NCI-H128 (cell line): ENCODE results near the gene ZEB2.
"Not testable (repeated sequence)": the region's sequence is repeated elsewhere in the genome, so short reads cannot be mapped to it uniquely, and the experiment has no call there.

ENCODE experiments used
- DNase-seq: peaks from one replicate; lab custom pipeline; 2025; ENCODE audit not compliant: unreplicated experiment; lab: John Stamatoyannopoulos, UW

The ZEB2 gene

DNA sequence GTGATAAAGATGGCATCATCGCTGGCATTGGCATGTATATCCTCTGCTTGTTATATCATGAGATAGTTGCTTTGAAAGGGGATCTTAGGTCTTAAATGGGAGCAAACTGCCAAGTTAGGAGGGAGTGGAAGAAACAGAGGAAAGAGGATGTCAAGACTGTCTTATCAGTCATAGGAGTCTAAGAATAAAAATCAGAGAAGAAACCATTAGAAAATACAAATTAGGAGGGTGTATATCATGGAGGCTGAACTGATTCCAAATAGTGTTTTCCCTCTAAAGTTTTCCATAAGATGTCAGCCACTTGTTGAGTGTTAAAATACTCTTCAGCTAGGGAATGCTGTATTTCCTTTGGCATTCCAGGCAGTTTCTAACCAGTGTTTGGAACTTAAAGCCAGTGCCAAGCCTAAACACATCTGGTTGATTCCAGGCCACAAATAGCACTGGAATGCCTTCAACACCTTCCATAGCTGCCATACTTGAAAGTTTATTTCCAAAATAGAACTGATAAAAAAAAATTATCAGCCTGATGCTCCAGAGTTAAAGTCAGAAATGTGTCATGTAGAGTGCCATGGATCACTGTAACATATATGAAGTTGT is 129.4 kb downstream of the ZEB2 start:
- no peak for DNase-seq

DNA sequence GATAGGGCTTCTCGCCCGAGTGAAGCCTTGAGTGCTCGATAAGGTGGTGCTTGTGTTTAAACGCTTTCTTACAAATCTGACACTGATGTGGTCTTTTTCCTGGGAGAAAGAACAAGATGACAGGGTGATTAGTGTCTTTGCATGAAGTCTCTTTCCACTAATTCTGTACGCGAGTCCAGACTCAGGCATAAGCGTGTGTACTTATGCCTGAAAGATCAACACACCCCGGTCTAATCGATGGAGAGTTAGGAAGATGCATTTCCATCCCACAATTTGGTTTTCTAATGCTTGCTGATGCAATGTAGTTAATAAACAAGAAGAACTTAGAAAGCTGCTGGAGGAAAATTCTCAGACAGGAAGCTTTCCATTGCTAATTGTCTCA is 130.0 kb downstream of the ZEB2 start:
- no peak for DNase-seq

DNA sequence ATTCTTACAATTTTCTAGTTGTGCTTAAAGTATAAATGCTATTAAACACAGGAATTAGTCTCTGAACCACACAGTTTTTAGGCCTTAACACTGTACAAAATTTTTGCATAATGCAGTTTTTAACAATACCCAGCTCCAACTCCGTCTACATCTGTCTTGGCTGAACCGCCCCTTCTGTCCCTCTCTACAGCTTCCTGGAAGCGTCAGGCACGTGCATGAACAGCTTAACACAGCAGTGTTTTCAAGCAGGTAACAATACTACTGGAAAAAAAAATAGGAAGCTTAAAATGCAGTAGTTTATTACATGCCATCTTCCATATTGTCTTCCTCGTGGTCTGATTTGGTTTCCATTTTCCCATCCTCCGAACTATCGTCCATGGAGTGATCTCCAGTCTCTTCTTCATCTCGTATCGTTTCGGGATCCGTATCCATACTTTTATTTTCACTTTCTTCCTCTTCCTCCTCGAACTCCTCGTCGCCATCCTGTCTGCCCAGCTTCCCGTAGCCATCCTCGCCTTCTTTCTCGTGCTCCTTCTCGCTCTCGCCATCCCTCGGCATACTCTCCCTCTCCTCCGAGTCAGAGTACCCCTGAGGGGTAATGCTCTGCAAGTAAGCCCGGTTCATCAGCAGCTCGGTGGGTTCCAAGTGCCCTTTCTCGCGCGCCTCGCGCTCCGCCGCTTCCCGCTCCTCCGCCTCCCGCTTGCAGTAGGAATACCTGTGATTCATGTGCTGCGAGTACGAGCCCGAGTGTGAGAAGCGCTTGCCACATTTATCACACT is 130.6 kb downstream of the ZEB2 start:
- DNase-seq, result no peak

DNA sequence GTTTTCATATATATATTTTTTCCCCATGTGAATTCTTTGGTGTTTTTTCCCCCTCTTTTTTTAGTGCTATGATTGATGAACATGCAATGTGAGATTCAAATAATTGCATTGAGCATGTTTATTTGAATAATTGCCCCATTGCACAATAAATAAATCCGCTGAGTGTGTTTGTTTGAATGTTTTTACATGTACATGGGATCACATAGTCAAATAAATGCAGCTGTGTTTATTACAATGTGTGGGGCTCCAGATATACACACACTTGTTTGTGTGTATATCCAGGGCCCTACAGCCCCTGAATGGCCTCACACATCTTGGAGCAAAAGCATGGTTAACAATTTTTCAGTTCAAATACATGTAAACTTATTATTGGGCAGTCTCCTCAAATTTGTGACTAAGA is 134.5 kb downstream of the ZEB2 start:
- DNase-seq, result no peak

DNA sequence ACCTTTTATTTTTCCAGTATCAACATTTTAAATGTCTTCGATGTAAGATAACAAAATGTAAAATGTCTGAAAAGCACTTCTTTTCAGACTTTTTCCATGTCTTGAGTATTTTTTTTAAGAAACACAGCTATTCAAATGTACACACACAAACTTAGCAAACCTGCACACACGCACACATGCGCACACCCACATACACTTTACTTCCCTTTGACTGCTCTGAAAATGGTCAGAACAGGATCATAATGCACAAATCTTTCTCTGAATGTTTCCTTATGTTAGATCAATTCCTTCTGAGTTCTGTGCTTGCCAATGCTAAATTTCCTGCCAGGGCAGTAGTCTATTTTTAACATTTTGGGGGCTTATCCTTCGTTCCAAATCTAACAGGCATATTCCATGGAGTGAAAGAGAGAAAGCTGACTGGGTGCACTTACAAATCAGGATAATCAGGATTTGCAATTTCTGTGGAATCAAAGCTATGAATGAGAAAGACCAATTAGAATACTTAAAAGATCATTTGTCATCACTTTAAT is 136.3 kb downstream of the ZEB2 start:
- DNase-seq, result no peak

DNA sequence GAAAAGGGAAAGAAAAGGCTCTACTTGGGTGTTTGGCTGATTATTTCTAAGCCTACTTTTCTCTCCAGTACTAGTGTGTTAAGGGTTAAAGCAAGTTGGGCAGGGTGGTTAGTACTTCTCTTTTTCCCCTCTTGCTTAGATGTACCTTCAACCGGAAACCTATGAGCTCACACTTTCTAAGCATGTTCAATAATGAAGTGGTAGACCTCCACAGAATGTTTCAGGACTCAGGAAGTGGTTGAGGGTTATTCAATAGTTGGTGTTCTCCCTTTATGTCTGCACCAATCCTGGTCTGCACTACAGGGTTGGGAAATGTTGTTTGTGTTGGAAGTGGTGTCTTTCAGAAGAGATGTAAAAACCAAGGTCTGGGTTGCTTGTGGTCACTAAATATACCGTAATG is 137.1 kb downstream of the ZEB2 start:
- DNase-seq, result no peak

DNA sequence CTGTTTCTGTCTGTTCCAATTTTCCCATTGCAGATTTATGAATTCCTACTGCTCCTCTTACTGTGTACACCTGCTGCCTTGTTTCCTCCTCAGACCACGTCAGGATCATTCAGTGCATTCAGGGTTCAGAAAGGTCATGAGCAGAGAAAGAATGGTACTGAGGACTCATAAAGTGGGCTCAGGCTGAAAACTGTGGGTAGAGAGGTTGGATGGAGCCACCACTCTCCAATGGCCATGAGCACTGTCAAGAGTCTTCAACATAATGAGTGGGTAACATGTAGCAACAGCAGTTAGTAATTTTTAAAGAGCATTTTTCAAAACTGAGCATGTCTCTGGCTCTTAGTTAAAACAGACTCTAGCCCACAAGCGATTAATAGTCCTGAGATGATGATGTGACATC is 138.2 kb downstream of the ZEB2 start:
- no peak for DNase-seq

DNA sequence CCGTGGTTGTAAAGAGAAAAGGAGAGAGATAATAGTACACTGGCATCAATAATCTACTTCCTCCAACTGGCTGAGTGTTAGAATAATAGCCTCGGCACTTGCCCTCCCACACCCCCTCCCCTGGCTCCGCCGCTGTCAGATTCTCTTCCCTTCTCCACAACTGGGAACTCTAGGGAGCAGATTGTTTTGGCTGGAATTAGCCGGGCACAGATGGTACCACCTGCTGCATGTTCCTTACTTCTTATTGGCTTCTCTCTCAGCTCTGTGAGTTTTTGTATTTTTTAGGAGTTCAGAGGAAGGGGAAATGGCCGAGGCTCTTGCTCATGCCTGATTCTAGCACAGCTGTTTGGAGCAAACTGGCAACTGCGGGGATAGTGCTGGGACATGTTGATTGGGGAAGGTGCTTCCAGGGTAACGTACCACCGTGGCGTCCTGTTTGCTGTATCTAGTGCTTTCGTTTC is 140.0 kb downstream of the ZEB2 start:
- DNase-seq, result no peak

DNA sequence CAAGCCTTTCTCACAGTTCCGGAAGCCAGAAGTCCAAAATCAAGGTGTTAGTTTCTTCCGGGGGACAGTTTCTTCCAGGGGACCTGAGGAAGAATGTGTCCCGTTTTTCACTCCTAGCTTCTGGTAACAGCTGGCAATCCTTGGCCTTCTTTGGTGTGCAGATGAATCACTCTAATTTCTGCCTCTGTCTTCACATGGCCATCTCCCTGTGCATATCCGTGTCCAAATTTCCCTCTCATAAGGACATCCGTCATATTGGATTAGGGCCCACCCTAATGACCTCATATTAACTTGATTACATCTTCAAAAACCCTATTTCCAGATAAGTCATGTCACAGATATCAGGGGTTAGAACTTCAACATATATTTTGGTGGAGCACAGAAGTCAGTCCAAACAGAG is 141.4 kb downstream of the ZEB2 start:
- DNase-seq, result no peak

DNA sequence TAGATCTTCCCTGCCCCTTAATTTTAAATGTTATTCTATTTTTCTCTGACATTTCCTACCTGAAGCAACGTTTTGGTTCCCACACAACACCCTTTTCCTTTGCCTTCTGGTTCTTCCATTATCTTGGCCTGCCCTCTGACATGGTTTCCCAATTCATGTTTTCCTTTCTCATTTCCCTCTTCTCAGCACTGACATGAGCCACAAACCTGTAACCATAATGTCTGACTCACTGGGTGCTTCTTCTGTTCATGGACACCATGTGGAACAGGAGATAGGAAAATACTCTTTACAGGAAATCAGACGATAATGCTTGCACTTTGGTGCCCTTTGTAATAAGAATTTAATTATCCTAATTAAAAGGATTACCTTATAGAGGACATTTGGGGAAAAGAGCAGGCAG is 142.0 kb downstream of the ZEB2 start:
- no peak for DNase-seq

DNA sequence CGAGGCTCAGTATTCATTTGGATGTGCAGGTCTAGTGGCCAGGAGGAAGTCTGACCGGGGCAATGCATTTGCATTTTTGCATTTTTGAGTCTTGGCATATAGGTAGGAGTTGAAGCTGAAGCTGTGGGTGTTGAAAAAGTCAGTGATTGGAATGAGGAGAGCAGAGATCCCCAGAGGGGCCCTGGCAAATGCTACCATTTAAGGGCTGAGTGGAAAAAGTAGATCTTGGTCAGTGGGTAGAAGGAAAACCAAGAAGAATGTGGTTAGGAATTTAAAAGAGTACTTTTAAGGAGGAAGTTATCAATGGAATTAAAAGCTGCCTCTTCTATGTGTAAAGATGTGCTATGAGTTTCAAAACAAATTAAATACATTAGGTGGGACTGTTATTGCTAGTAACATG is 143.0 kb downstream of the ZEB2 start:
- DNase-seq, result no peak

DNA sequence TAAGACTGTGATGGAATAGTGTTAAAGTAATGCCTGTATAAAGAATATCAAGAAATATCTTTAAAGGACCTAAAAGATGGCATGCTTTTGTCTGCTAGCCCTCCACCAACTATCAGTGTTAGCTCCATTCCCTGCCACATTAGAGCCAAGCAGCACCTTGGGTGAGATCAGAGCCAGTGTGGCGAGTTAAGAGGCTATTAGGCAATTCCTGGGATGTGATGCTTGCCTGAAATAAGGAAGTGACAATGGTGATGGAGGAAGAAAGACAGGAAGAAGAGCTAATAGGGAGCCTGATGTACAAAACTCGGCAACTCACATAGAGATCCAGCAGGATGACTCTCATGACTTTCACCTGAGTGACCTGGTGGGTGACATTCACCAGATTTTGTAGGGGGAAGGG is 143.5 kb downstream of the ZEB2 start:
- no peak for DNase-seq

DNA sequence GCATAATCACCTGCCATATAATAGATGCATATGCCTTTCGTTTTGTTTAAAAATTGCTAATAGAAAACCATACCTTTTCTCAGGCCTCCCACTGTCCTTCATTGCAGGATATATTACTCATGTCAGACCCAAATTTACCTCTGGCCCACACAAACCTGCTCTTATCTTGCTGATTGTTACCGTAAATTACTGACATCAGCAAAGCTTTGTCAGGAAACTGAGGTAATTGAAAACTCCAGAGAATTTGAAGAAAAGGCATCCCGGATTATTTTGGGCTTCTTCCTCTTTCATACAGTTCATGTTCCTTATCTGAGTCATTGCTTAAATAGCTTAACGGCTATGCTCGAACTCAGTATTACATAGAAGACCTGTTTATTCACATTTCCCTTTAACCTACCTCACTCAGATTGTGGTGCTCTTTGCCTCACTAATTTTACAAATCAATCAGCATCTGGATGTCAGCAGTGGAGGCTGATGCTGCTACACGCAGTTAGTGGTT is 145.7 kb downstream of the ZEB2 start:
- DNase-seq, result no peak

DNA sequence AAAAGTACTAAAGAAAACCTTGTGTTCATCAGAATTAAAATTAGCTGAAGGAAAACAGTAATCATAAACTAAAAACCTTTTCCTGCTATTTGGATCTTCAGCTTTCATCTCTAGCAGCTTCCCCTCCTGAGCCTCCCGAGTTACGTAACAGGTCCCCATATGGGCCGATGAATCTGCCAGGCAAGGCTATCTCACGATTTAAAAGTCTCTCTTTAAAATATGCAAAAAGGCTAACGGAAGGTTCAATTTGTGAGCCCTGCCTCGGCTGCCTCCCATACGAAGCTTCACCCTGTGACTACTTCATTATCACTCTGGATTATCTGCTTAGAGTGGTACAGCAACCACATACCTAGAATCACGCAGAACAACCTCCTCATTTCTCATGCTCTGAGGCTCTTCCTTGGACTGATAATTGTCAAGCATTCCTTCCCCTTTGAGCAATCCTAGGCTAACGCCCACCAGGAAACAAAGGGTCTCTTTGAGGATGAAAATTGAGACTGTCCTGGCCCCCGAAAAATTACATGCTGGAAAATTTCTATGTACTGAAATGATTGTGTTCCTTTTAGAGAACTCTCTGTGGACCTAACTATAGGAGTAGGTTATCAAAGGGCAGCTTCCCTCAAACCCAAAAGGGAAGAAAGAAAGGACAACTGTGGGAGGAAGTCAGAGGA is 147.4 kb downstream of the ZEB2 start:
- DNase-seq, result no peak

DNA sequence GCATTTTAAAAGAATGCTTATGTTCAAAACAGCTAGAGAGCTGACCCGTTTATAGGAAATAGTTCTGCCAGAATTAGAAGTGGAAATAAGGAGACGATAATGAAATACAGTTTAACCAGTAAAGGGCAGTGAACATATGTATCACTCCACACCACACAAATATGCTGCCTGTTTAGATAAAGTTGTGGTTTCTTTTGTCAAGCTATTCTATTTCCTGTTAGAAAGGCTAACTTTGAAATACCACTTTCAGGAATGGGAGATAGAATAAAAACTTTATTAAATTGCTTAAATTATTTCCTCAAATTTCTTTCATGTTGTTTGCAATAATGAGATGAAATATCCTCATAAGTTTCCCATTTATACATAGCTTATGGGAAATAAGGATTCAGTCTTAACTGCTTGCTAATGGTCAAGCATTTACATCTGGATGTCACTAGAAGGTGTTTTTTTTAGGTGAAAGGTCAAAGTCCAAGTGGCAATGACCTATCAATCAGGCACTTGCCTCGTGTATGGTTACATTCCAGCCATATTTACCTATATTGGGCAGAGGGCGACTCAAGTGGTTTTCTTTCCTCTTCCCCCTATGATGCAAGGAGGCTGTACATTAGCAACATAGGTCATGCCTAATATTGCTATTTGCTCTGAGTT is 148.9 kb downstream of the ZEB2 start:
- no peak for DNase-seq

DNA sequence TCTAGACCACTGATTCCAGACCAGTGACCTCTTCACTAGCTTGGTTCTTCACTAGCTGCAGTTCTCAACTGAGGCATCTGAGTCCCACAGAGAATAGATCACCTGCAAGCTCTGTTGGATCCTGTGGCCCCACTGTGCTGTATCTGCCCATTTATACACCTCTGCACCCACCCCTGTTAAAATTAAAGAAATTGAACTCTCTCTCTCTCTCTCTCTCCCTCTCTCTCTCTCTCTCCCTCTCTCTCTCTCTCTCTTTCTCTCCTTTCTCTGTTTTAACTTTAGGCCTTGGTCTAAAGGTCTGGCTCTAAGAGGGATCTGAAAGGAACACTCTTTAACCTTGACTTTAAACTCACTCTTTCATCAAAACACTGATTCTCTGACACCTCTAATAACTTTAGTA is 150.5 kb downstream of the ZEB2 start:
- no peak for DNase-seq

DNA sequence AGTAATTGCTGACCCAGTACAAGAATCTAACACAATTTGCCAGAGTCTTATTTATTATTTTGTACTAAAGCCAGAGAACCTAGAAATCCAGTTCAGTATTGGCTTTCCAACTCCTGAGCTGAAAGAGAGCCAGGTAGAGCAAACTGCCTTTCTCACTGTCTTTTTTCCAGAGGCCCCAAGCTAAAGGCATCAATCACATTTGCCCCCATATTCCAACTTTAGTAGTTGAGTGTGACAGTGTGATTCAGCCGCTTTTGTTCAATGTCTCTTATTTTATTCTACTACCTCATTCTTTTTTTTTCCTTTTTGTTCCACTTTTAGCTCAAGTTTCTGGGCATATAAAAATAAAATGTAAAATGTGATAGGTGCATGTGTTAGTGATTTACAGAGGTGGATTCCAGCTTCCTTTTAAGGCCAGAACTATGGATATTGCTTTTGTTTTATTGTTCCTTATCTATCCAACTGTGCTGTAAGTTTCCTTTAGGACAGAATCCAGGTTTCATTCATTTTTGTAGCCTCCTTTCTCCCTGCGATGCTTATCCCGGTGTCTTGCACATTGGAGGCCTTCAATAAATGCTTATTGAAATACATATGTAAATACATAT is 153.0 kb downstream of the ZEB2 start:
- no peak for DNase-seq

DNA sequence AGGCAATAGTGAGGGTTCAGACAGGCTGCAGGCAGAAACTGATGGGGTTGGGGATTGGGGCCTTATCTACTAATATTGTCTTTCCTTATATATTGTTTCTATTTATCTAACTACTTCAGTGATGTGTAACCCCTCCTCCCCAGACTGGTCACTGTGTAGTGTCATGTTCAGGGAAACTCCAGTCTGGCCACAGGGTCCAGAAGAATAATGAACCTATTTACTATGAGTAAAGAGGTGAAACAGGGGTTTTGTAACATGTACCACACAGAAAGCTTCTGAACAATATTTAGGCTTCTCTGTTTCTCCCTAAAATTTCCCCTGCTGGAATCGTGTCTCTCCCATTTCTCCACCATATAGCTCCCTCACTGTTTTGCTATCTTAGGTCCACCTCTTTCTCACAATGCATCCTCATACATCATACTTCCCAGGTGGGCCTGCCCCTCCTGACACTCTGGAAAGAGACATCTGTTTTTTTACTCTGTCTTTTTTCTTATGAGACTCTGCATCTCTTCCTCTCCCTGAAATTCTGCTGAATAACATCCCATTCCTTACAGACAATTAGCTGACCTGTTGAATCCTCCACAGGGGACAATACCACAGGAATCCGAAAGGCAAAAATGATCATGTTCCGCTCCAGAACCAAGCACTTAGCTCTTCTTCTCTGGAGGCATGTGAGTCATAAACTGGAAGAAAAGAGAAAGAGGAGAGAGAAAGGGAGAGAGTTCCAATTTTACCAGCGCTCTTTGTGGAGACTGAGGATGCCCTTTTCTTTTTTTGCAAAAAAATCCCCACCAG is 154.8 kb downstream of the ZEB2 start:
- DNase-seq, result no peak

DNA sequence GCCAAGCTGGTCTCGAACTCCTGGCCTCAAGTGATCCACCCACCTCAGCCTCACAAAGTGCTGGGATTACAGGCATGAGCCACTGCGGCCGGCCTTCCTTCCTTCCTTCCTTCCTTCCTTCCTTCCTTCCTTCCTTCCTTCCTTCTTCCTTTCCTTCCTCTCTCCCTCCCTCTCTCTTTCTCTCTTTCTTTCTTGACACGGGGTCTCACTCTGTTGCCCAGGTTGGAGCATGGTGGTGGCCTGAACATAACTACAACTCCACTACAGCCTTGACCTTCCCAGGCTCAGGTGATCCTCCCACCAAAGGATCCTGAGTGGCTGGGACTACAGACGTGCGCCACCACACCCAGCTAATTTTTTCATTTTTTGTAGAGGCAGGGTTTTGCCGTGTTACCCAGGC is 155.7 kb downstream of the ZEB2 start:
- not testable (repeated sequence) for DNase-seq

DNA sequence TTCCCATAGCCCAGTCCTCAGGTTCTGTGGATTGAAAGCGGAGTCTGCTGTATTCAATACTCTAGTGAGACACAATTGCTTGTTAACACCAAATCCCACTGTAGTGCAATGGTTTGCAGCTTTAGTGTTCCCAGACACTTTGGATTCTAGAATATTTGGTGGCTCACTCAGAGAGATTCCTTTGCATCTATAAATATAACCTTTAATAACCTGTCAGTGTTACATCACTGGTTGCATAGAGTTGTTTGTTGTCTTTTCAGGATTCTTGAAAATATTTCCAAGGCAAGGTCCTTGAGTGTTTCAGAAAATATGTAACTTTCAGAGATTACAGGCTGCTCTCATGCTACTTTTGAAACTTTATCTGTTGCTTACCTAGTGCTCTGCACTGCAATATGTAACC is 157.5 kb downstream of the ZEB2 start:
- DNase-seq, result no peak
